ENCODE results near the gene USO1.
"Not testable (repeated sequence)": the region's sequence is repeated elsewhere in the genome, so short reads cannot be mapped to it uniquely, and the experiment has no call there.

The USO1 gene

GRCh38 chr4:75771607-75772006 lies 47.2 kb downstream of the USO1 start:
- no peak for DNase-seq (ENCODE audit: low read depth, low spot score)

- DNase-seq (ENCODE audit: low read depth, low spot score) = no peak
These were observed 53.2 kb downstream of the USO1 start for GRCh38 chr4:75777589-75777988.

GRCh38 chr4:75779105-75779757 lies 54.9 kb downstream of the USO1 start:
- no peak for DNase-seq (ENCODE audit: low read depth, low spot score)

- no peak for DNase-seq (ENCODE audit: low read depth, low spot score)
These were observed 56.9 kb downstream of the USO1 start for GRCh38 chr4:75781305-75781704.

GRCh38 chr4:75786526-75786925 lies 62.1 kb downstream of the USO1 start:
- no peak for DNase-seq (ENCODE audit: low read depth, low spot score)

GRCh38 chr4:75786938-75787337 lies 62.6 kb downstream of the USO1 start:
- no peak for DNase-seq (ENCODE audit: low read depth, low spot score)

- DNase-seq (ENCODE audit: low read depth, low spot score) = no peak
These were observed 65.6 kb downstream of the USO1 start for GRCh38 chr4:75790024-75790423.

GRCh38 chr4:75800972-75801371 lies 76.6 kb downstream of the USO1 start:
- no peak for DNase-seq (ENCODE audit: low read depth, low spot score)

- DNase-seq (ENCODE audit: low read depth, low spot score) = not testable (repeated sequence)
These were observed 81.7 kb downstream of the USO1 start for GRCh38 chr4:75806035-75806434.

GRCh38 chr4:75817901-75818300 lies 93.5 kb downstream of the USO1 start:
- no peak for DNase-seq (ENCODE audit: low read depth, low spot score)

GRCh38 chr4:75819121-75819520 lies 94.7 kb downstream of the USO1 start:
- DNase-seq (ENCODE audit: low read depth, low spot score) = no peak

- no peak for DNase-seq (ENCODE audit: low read depth, low spot score)
These were observed 95.8 kb downstream of the USO1 start for GRCh38 chr4:75820197-75820596.

GRCh38 chr4:75820676-75821075 lies 96.3 kb downstream of the USO1 start:
- DNase-seq (ENCODE audit: low read depth, low spot score) = no peak

GRCh38 chr4:75821216-75821615 lies 96.8 kb downstream of the USO1 start:
- DNase-seq (ENCODE audit: low read depth, low spot score) = no peak

GRCh38 chr4:75821966-75822365 lies 97.6 kb downstream of the USO1 start:
- no peak for DNase-seq (ENCODE audit: low read depth, low spot score)

GRCh38 chr4:75822416-75822815 lies 98.0 kb downstream of the USO1 start:
- DNase-seq (ENCODE audit: low read depth, low spot score) = no peak

- no peak for DNase-seq (ENCODE audit: low read depth, low spot score)
These were observed 99.4 kb downstream of the USO1 start for GRCh38 chr4:75823812-75824211.

- no peak for DNase-seq (ENCODE audit: low read depth, low spot score)
These were observed 106.5 kb downstream of the USO1 start for GRCh38 chr4:75830906-75831305.

GRCh38 chr4:75831856-75832405 lies 107.6 kb downstream of the USO1 start:
- no peak for DNase-seq (ENCODE audit: low read depth, low spot score)

- no peak for DNase-seq (ENCODE audit: low read depth, low spot score)
These were observed 109.9 kb downstream of the USO1 start for GRCh38 chr4:75834095-75834771.

GRCh38 chr4:75834772-75835154 lies 110.4 kb downstream of the USO1 start:
- DNase-seq (ENCODE audit: low read depth, low spot score) = no peak

- no peak for DNase-seq (ENCODE audit: low read depth, low spot score)
These were observed 117.5 kb downstream of the USO1 start for GRCh38 chr4:75841641-75842520.

Measured in activated naive CD8-positive, alpha-beta T cell treated with anti-CD3 and anti-CD28 coated beads, Interleukin-2, amount 50 U/mL, for 16 hours (primary cell).